Activated T-cell treated with anti-CD3 and anti-CD28 coated beads, Interleukin-2, amount 50 U/mL, for 24 hours (primary cell): Measurements from ENCODE around the gene TBC1D3H.
"Not testable (repeated sequence)": the region's sequence is repeated elsewhere in the genome, so short reads cannot be mapped to it uniquely, and the experiment has no call there.

Source experiments
- DNase-seq: peaks from one replicate; pipeline ENCODE4 v3.0.0-alpha.2; 2020
- H3K27ac Mint-ChIP-seq: 2 replicates; pipeline ENCODE4 v1.8.0; 2020; ENCODE audit warnings: mild to moderate bottlenecking, mixed read lengths
- H3K27me3 Mint-ChIP-seq: 2 replicates; pipeline ENCODE4 v1.8.0; 2020; ENCODE audit warnings: mixed read lengths
- H3K36me3 Mint-ChIP-seq: 2 replicates; pipeline ENCODE4 v1.8.0; 2020; ENCODE audit warnings: low read depth, mixed read lengths
- H3K4me1 Mint-ChIP-seq: 2 replicates; pipeline ENCODE4 v1.8.0; 2020; ENCODE audit warnings: low read depth, mixed read lengths
- H3K4me3 Mint-ChIP-seq: 2 replicates; pipeline ENCODE4 v1.8.0; 2020; ENCODE audit warnings: mild to moderate bottlenecking, moderate library complexity, mixed read lengths
- H3K9me3 Mint-ChIP-seq: 2 replicates; pipeline ENCODE4 v1.8.0; 2020; ENCODE audit warnings: mixed read lengths

Gene TBC1D3H

DNA sequence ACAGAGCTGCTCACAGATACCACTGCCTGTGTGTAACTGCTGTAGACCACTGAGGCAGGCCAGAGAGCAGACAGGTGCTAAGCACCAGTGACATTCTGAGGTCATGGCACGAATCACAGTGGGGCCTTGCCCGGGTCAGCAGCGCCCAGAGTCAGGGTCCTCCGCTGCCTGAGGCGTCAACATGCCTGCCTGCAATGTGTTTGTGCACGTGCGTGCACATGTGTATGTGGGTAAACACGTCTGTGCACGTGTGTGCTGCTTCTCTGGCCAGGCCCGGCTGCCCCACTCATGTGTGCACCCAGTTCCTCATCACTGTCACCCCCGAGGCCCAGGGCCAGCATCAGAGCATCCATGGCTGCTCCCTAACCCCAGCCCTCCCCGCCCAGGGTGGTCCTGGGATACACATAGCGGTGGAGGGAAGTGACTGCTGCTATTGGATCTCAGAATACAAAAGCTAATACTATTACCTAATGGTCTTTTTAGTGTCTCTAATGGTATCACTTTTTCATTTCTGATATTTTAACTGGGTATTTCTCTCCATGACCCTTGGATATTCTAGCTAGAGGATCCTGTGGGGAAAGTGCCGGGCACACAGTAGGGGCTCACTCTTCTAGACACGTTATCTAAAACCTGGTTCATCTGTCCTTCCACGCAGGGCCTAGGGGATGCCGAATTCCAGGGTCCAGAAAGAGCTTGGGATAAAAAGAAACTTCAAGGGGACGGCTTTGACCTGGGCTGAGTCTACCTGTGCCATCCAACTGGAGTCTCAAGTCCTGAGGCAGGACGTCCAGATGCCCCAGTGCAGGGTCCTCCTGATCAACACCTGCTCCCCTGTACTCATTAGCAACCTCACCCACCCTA, at the start of gene TBC1D3H:
TBC1D3H (minus strand) TSS at position 51 of the 861 bp plus-strand sequence. CDS start 1,540 bp downstream, outside the sequence.
- H3K4me1 Mint-ChIP-seq, H3K4me3 Mint-ChIP-seq, H3K27ac Mint-ChIP-seq, H3K36me3 Mint-ChIP-seq, H3K9me3 Mint-ChIP-seq, DNase-seq, H3K27me3 Mint-ChIP-seq: not testable (repeated sequence)

DNA sequence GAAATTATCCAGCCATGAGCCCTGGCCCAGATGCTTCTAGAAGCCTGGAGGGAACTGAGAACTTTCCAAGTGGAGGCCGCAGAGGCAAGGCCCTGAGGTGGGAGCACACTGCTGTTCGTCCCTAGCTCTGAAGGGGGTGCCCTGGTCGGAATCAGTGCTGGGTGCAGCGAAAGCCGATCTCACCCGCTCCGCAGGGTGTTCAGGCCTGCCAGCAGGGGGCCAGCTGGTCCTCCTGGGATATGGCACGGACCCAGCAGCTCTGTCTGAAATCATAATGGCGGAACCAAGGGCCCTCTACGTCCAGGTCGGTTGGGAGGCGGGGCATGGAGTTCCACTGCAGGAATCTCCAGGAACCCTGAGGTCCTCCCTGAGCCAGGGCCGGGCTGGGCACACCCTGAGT, 40.7 kb upstream of the TBC1D3H start:
- H3K4me3 Mint-ChIP-seq, H3K36me3 Mint-ChIP-seq, H3K27ac Mint-ChIP-seq, H3K4me1 Mint-ChIP-seq, H3K9me3 Mint-ChIP-seq, H3K27me3 Mint-ChIP-seq, DNase-seq: not testable (repeated sequence)

DNA sequence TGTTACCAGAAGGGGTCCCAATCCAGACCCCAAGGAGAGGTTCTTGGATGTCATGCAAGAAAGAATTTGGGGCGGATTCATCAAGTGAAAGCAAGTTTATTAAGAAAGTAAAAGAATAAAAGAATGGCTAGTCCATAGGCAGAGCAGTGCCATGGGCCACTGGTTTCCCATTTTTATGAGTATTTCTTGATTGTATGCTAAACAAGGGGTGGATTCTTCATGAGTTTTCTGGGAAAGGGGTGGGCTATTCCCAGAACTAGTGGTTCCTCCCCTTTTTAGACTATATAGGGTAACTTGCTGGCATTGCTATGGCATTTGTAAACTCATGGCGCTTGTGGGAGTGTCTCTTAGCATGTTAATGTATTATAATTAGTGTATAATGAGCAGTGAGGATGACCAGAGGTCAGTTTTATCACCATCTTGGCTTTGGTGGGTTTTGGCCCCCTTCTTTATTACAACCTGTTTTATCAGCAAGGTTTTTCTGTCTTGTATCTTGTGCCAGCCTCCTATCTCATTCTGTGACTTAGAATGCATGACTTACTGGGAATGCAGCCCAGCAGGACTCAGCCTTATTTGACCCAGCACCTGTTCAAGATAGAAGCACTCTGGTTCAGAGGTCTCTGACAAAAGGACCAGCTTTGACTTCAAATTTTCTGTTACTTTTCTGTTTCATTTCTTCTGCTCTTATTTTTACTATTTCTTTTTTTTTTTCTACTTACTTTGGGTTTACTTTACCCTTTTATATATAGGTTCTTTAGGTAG, 27.1 kb upstream of the TBC1D3H start:
- H3K27me3 Mint-ChIP-seq, DNase-seq, H3K36me3 Mint-ChIP-seq: not testable (repeated sequence)

DNA sequence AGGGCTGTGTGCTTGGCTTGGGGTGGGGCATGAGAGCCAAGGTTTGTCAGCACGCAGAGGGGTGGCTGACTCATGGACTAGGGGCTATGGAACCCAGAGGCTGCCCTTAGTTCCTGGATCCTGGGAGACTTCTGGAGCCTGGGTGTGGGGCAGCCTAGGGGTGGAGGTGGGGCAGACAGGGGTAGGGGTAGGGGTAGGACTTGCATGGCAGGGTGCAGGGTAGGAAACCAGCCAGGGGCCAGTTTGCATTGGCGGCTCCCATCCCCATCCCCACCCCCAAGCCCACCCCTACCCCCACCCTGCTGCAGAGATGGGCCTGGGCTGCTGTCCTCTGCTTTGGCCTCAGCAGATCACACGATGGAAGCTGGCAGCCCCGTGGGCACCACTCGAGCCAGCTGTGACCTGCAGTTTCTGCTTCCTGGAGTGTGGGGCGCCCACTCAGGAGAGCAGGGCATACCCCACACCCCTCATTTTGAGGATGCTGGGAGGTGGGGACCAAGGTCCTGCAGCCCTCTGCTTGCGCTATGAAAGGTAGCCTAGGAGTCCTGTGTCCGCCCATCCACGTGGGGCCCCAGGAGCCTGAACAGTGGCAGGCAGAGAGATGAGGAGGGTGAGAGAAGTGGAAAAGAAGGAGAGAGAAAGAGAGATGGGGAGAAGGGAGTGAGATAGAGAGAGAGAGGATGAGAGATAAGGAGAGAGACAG, 2.9 kb upstream of the TBC1D3H start:
- not testable (repeated sequence) for H3K9me3 Mint-ChIP-seq, H3K36me3 Mint-ChIP-seq, H3K4me3 Mint-ChIP-seq, H3K27me3 Mint-ChIP-seq, DNase-seq, H3K4me1 Mint-ChIP-seq, H3K27ac Mint-ChIP-seq

More for the DNA sequence above, 27.1 kb upstream of the TBC1D3H start:
- not testable (repeated sequence) for H3K27ac Mint-ChIP-seq, H3K4me3 Mint-ChIP-seq, H3K9me3 Mint-ChIP-seq, H3K4me1 Mint-ChIP-seq

DNA sequence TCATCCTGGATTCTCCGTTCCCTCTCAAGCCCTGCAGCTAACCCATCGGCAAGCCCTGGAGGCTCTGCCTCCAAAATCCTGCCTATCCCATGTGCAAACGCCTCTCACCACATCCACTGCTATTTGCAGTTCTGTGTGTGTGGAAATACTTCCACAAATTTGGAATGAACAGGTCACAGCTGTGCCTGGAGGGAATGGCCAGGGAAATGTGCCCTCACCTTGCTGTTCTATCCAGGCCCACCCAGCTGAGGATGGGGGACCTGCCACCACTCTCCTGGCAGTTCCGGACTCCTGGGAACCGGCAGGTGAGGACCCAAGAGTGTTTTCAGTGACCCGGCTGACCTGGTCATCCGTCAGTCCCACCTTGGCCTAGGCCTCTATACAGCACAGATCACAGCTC, 12.3 kb downstream of the TBC1D3H start:
- not testable (repeated sequence) for H3K27me3 Mint-ChIP-seq, H3K27ac Mint-ChIP-seq, H3K4me3 Mint-ChIP-seq, H3K36me3 Mint-ChIP-seq, H3K4me1 Mint-ChIP-seq, DNase-seq, H3K9me3 Mint-ChIP-seq

DNA sequence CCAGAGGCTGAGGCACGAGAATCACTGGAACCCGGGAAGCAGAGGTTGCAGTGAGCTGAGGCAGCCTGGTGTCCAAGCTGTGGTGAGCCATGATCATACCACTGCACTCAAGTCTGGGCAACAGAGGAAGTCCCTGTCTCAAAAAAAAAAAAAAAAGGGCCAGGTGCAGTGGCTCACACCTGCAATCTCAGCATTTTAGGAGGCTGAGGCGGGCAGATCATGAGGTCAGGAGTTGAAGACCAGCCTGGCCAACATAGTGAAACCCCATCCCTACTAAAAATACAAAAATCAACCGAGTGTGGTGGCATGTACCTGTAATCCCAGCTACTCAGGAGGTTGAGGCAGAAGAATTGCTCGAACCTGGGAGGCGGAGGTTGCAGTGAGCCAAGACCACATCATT, 25.7 kb downstream of the TBC1D3H start:
- not testable (repeated sequence) for H3K36me3 Mint-ChIP-seq, H3K4me3 Mint-ChIP-seq, H3K4me1 Mint-ChIP-seq, H3K9me3 Mint-ChIP-seq, H3K27me3 Mint-ChIP-seq, H3K27ac Mint-ChIP-seq, DNase-seq
